SU-DHL-6 (cell line): ENCODE measurements around the gene DGCR6L.
"Not testable (repeated sequence)": the region's sequence is repeated elsewhere in the genome, so short reads cannot be mapped to it uniquely, and the experiment has no call there.

Experiments used
- H2AFZ ChIP-seq: fragments of 200-600 bp; sonication (generic); 2 replicates; pipeline ENCODE4 v1.6.1; 2014; ENCODE audit warnings: low read depth, mild to moderate bottlenecking, moderate library complexity, mixed read lengths, antibody characterized with exemption, low read length; ENCODE audit not compliant: severe bottlenecking
- H3F3A ChIP-seq: fragments of 200-600 bp; shearing (Covaris generic); 2 replicates; pipeline ENCODE4 v1.6.0; 2016; ENCODE audit warnings: antibody characterized with exemption, mild to moderate bottlenecking; ENCODE audit not compliant: insufficient read depth
- H3K27ac ChIP-seq: fragments of 200-600 bp; sonication (generic); 2 replicates; pipeline ENCODE4 v1.5.1; 2016; ENCODE audit warnings: low read depth, mild to moderate bottlenecking, low read length, moderate library complexity, mixed read lengths
- H3K27me3 ChIP-seq: fragments of 200-600 bp; sonication (generic), shearing (Covaris generic); 2 replicates; pipeline ENCODE4 v1.6.0; 2014; ENCODE audit warnings: mild to moderate bottlenecking, low read length
- H3K36me3 ChIP-seq: fragments of 200-600 bp; sonication (generic); 2 replicates; pipeline ENCODE4 v1.6.1; 2014; ENCODE audit warnings: mild to moderate bottlenecking, low read length, mixed read lengths
- H3K4me2 ChIP-seq: fragments of 300-600, 200-600 bp; shearing (Covaris generic), sonication (generic); 2 replicates; pipeline ENCODE4 v1.6.0; 2014; ENCODE audit warnings: low read length, low read depth, mild to moderate bottlenecking; ENCODE audit not compliant: poor library complexity, severe bottlenecking
- H3K4me3 ChIP-seq: fragments of 200-600 bp; sonication (generic); 2 replicates; pipeline ENCODE4 v1.5.1; 2014; ENCODE audit warnings: antibody characterized with exemption, low read length, mild to moderate bottlenecking, mixed read lengths; ENCODE audit not compliant: insufficient read depth, poor library complexity, severe bottlenecking
- H3K79me2 ChIP-seq: fragments of 200-600 bp; sonication (generic); 2 replicates; pipeline ENCODE4 v1.6.1; 2014; ENCODE audit warnings: mild to moderate bottlenecking, low read length, moderate library complexity; ENCODE audit not compliant: insufficient read depth
- H3K9ac ChIP-seq: fragments of 200-600 bp; sonication (generic); 2 replicates; pipeline ENCODE4 v1.7.0; 2014; ENCODE audit warnings: mild to moderate bottlenecking, low read length
- H3K9me2 ChIP-seq: fragments of 200-600 bp; sonication (generic); replicated peaks from 2 replicates; pipeline ENCODE4 v1.6.1; 2014; ENCODE audit warnings: low read length; ENCODE audit not compliant: insufficient read depth
- H3K9me3 ChIP-seq: fragments of 200-600 bp; sonication (generic); 2 replicates; pipeline ENCODE4 v1.6.1; 2014; ENCODE audit warnings: low read length, mixed read lengths; ENCODE audit not compliant: insufficient read depth
- H4K20me1 ChIP-seq: fragments of 200-600 bp; sonication (generic); 2 replicates; pipeline ENCODE4 v1.6.1; 2014; ENCODE audit warnings: low read depth, mild to moderate bottlenecking, antibody characterized with exemption, low read length, moderate library complexity, mixed read lengths
- EZH2phosphoT487 ChIP-seq: fragments of 200-600 bp; sonication (generic), shearing (Covaris generic); conservative IDR thresholded peaks from 2 replicates; pipeline ENCODE4 v1.6.1; 2018; ENCODE audit warnings: mild to moderate bottlenecking, antibody characterized with exemption, low read length, moderate library complexity, mixed read lengths
- TF ChIP-seq, protein P1 (sequence below): fragments of 200-600 bp; sonication (generic); IDR thresholded peaks from one replicate; pipeline ENCODE4 v1.5.1; 2017; ENCODE audit warnings: antibody characterized with exemption, mild to moderate bottlenecking, low read length, moderate library complexity; ENCODE audit not compliant: insufficient read depth, poor library complexity, severe bottlenecking

DGCR6L gene

GRCh38 chr22:20290045-20290392 lies 29.8 kb downstream of the DGCR6L start:
- Histone ChIP-seq H3K79me2 (no peaks in the 10 kb centered on the region), H3K36me3 (no peaks in the 10 kb centered on the region), H3F3A (no peaks in the 10 kb centered on the region), H4K20me1 (no peaks in the 10 kb centered on the region), H3K9me3 (no peaks in the 10 kb centered on the region), H3K27me3 (no peaks in the 10 kb centered on the region), H3K4me3 (no peak overlapping the region), H3K4me2 (no peak overlapping the region), H2AFZ (no peak overlapping the region), H3K9me2 (no peaks in the 10 kb centered on the region), H3K9ac (no peak overlapping the region), H3K27ac (no peak overlapping the region)
- TF ChIP-seq EZH2phosphoT487, result no peak
- TF ChIP-seq, protein P1, sequence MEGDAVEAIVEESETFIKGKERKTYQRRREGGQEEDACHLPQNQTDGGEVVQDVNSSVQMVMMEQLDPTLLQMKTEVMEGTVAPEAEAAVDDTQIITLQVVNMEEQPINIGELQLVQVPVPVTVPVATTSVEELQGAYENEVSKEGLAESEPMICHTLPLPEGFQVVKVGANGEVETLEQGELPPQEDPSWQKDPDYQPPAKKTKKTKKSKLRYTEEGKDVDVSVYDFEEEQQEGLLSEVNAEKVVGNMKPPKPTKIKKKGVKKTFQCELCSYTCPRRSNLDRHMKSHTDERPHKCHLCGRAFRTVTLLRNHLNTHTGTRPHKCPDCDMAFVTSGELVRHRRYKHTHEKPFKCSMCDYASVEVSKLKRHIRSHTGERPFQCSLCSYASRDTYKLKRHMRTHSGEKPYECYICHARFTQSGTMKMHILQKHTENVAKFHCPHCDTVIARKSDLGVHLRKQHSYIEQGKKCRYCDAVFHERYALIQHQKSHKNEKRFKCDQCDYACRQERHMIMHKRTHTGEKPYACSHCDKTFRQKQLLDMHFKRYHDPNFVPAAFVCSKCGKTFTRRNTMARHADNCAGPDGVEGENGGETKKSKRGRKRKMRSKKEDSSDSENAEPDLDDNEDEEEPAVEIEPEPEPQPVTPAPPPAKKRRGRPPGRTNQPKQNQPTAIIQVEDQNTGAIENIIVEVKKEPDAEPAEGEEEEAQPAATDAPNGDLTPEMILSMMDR, result no peak

GRCh38 chr22:20289182-20290044 lies 30.4 kb downstream of the DGCR6L start:
- not testable (repeated sequence) for H3K27ac ChIP-seq

GRCh38 chr22:20286784-20287423 lies 33.0 kb downstream of the DGCR6L start:
- not testable (repeated sequence) for H3K27ac ChIP-seq, H3K9ac ChIP-seq, H3K4me2 ChIP-seq, H3K4me3 ChIP-seq, H2AFZ ChIP-seq, H3K9me2 ChIP-seq, H3F3A ChIP-seq, H3K9me3 ChIP-seq, H4K20me1 ChIP-seq, H3K36me3 ChIP-seq, H3K79me2 ChIP-seq, H3K27me3 ChIP-seq

More at GRCh38 chr22:20289182-20290044, 30.4 kb downstream of the DGCR6L start:
- not testable (repeated sequence) for H2AFZ ChIP-seq, H3K4me2 ChIP-seq, H3K27me3 ChIP-seq, H3K79me2 ChIP-seq, H3K9me3 ChIP-seq, H3F3A ChIP-seq, H3K9ac ChIP-seq, H3K4me3 ChIP-seq, H4K20me1 ChIP-seq, H3K9me2 ChIP-seq, H3K36me3 ChIP-seq

DNA sequence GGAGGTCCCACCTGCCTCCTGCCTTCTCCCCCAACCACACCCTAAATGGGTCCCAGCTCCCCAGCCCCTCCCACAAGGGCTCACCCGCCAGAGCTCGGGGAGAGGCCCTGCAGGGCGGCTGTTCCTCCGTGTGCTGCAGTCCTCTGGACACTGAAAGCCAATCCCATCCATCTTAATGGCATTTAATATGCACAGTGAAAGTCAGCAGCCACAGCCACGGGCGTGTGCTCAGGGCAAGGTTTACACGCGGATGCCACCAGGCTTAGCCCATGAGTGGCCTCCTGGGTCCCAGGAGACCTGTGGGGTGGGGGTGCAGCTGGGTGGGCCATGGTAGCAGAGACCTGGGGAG lies 33.6 kb downstream of the DGCR6L start:
- H2AFZ ChIP-seq, H3K36me3 ChIP-seq, H3K9me2 ChIP-seq, H3K9ac ChIP-seq, H4K20me1 ChIP-seq, H3K4me3 ChIP-seq, H3K9me3 ChIP-seq, H3K4me2 ChIP-seq, H3K27me3 ChIP-seq, H3F3A ChIP-seq, H3K79me2 ChIP-seq, H3K27ac ChIP-seq: not testable (repeated sequence)
